ENCODE measurements around the gene ORMDL3.

ORMDL3 gene

DNA sequence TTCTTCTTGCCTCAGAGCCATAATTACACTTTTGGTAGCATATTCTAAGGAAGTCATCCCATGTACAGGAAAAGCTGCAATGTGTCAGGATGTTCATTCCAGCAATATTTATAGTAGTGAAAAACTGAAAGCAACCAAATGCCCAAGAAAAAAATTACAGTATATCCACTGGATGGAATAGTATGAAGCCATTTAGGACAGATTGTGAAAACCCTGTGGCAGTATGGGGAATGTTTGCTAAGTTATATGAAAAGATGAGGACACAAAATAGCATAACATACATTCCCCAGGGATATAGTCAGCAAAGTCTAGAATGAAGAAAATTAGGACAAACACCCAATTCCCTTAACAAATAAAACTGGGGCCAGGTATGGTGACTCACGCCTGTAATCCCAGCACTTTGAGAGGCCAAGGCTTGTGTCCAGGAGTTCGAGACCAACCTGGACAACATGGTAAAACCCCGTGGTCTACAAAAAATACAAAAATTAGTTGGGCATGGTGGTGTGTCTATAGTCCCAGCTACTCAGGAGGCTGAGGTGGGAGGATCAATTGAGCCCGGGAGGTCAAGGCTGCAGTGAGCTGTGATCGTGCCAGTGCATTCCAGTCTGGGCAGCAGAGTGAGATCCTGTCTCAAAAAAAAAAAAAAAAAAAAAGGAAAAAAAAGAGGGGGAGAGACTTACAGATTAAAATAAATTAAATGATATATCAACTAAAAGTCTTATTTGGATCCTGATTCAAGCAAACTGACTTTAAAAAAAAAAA is 2.4 kb upstream of the ORMDL3 start:
- no peaks in the 10 kb centered on the region for H3K36me3 ChIP-seq (replicated peaks)
- in situ Hi-C loops (cut with HindIII; ENCODE audit: low pct_ligation_motif_present, low sequenced_read_pairs) = no loop called here
- H3K27me3 ChIP-seq (replicated peaks) = no peaks in the 10 kb centered on the region
- no peak overlapping the region for H3K4me3 ChIP-seq (ENCODE audit: low read depth, low read length)
- TF ChIP-seq CTCF (IDR thresholded peaks at IDR 0.05; ENCODE audit: low read depth, low read length, missing control alignments) = no peak
- DNase-seq = peak; percentile 63
- H3K27ac ChIP-seq = peak overlapping the region; percentile 91

DNA sequence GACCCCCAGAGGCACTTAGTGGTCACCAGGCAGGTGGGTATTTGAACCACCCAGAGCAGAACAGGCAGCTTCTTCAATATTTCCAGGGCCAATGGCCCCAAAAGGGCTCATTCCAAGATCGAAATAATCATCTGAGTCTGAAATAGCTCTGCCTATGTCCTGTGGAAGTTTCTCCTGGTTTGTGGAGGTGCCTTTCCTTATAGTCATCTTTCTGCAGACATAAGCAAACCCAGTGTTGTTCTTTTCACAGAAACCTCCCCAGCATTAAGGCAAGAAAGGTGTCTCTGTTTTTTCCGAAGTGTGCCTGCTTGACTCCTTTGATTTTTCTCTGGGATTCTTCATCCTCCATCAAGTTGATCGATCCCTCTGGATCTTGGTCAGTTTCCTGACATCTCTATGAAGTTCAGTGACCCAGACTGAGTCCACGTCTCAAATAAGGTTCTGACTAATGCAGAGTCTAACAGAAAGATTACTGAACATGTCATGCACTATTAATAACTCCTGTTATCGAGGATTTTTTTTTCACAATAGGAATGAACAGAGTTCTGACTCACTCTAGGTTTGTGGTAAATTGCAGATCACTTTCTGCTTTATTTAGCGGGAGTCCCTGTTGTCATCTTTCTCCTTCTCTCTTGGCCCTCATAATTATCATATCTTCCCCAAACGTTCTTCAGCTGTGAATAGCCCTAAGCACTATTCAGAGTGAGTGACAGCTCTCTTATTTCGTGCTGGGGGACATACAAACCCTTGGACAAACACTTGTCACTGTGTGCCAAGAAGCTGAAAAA is 1.7 kb upstream of the ORMDL3 start:
- no peak for TF ChIP-seq CTCF (IDR thresholded peaks at IDR 0.05; ENCODE audit: low read depth, low read length, missing control alignments)
- H3K27ac ChIP-seq = peak overlapping the region; percentile 91
- peak overlapping the region; percentile 22 for H3K4me3 ChIP-seq (ENCODE audit: low read depth, low read length)
- DNase-seq = peak; percentile 79
- in situ Hi-C loops (cut with HindIII; ENCODE audit: low pct_ligation_motif_present, low sequenced_read_pairs) = no loop called here
- H3K36me3 ChIP-seq (replicated peaks) = no peaks in the 10 kb centered on the region
- no peaks in the 10 kb centered on the region for H3K27me3 ChIP-seq (replicated peaks)

- in situ Hi-C loops (cut with HindIII; ENCODE audit: low pct_ligation_motif_present, low sequenced_read_pairs) = no loop called here
- H3K27ac ChIP-seq = peak overlapping the region; percentile 91
- H3K4me3 ChIP-seq (ENCODE audit: low read depth, low read length) = peak overlapping the region; percentile 82
- H3K36me3 ChIP-seq (replicated peaks) = peaks cover 7% of the 10 kb centered on the region
- H3K27me3 ChIP-seq (replicated peaks) = no peaks in the 10 kb centered on the region
- peak; percentile 3 for DNase-seq
- TF ChIP-seq CTCF (IDR thresholded peaks at IDR 0.05; ENCODE audit: low read depth, low read length, missing control alignments) = no peak
These were observed 792 bp upstream of the ORMDL3 start for GRCh38 chr17:39927929-39928857.

GRCh38 chr17:39926588-39927100 is 757 bp downstream of the ORMDL3 start:
- Histone ChIP-seq H3K27ac (peak overlapping the region; percentile 69), H3K27me3 (replicated peaks) (no peaks in the 10 kb centered on the region), H3K36me3 (replicated peaks) (peaks cover 23% of the 10 kb centered on the region), H3K4me3 (ENCODE audit: low read depth, low read length) (peak overlapping the region; percentile 82)
- TF ChIP-seq CTCF (IDR thresholded peaks at IDR 0.05; ENCODE audit: low read depth, low read length, missing control alignments) = no peak
- peak; percentile 14 for DNase-seq
- in situ Hi-C loops (cut with HindIII; ENCODE audit: low pct_ligation_motif_present, low sequenced_read_pairs) = no loop called here

DNA sequence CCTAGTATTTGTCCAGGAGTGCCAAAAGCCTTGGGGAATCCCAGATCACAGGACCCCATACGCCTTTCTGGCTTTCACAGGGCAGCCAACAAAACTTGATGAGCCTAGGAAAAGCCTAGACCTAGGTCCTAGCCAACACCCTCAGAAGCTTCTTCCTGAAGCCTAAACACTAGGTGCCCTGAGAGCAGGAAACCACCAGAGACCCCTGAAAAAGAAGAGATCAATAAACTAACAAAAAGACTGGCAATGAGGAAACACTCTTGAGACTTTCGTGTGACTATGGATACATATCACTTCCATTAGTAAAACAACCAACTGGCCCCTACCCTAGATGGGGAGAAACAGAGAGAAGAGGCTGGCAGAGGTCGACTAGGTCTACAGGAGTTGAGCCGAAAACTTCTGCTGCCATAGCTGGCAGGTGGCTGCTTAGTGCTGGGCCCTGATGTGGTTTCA is 1.2 kb downstream of the ORMDL3 start:
- Histone ChIP-seq H3K27me3 (replicated peaks) (no peaks in the 10 kb centered on the region), H3K27ac (no peak overlapping the region), H3K4me3 (ENCODE audit: low read depth, low read length) (peak overlapping the region; percentile 82), H3K36me3 (replicated peaks) (peaks cover 27% of the 10 kb centered on the region)
- TF ChIP-seq CTCF (IDR thresholded peaks at IDR 0.05; ENCODE audit: low read depth, low read length, missing control alignments) = no peak
- no peak for DNase-seq
- in situ Hi-C loops (cut with HindIII; ENCODE audit: low pct_ligation_motif_present, low sequenced_read_pairs) = no loop called here
